ENCODE results near the gene HCN3.
A peak's percentile ranks its signal among the peaks of the same experiment; 100 is the strongest.
"Not testable (repeated sequence)": the region's sequence is repeated elsewhere in the genome, so short reads cannot be mapped to it uniquely, and the experiment has no call there.

HCN3 gene

DNA sequence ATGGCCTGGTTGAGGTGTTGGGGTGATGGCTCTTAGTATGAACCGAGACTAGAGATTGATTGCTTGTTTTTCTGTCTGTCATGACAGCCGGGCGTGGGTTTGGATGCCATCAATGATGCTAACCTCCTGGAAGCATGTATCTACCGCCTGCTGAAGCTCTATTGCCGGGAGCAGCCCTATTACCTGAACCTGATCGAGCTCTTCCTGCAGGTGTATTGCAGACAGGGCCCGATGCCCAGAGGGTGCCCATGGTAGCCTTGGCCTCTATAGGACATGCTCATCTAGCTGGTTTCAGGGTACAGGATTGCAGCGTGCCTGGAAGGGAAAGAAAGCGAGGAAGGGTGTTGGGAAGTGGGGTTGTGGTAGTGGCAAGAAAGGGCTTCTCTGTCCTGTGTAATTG is 40.8 kb downstream of the HCN3 start:
- no peak for DNase-seq

DNA sequence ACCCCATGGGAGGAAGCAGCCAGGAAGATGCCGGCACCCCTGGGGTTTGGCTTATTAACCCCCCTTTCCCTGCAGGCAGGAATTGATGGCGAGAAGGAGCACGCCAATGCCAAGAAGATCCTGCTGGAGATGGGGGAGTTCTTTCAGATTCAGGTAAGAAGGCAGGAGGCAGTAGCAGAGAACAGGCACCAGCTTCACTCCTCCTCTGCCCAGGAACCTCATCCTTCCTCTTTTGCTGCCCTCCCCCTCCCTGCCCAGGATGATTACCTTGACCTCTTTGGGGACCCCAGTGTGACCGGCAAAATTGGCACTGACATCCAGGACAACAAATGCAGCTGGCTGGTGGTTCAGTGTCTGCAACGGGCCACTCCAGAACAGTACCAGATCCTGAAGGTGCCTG is 42.3 kb downstream of the HCN3 start:
- no peak for DNase-seq

DNA sequence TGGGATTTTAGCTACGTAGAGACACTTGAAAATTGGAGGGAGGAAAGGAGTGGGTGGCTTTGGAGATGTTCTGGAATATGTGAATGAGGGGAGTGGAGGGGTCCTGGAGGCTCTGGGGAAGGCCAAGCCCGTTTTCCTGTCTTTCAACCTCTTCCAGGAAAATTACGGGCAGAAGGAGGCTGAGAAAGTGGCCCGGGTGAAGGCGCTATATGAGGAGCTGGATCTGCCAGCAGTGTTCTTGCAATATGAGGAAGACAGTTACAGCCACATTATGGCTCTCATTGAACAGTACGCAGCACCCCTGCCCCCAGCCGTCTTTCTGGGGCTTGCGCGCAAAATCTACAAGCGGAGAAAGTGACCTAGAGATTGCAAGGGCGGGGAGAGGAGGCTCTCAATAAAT is 43.0 kb downstream of the HCN3 start:
- no peak for DNase-seq

- peak; percentile 61 for DNase-seq
These were observed 43.7 kb downstream of the HCN3 start, which contains the start of gene RUSC1 for GRCh38 chr1:155320661-155321617. Gene RUSC1 (plus strand): TSS chr1:155320894. CDS start chr1:155321774, 880 bp downstream.

DNA sequence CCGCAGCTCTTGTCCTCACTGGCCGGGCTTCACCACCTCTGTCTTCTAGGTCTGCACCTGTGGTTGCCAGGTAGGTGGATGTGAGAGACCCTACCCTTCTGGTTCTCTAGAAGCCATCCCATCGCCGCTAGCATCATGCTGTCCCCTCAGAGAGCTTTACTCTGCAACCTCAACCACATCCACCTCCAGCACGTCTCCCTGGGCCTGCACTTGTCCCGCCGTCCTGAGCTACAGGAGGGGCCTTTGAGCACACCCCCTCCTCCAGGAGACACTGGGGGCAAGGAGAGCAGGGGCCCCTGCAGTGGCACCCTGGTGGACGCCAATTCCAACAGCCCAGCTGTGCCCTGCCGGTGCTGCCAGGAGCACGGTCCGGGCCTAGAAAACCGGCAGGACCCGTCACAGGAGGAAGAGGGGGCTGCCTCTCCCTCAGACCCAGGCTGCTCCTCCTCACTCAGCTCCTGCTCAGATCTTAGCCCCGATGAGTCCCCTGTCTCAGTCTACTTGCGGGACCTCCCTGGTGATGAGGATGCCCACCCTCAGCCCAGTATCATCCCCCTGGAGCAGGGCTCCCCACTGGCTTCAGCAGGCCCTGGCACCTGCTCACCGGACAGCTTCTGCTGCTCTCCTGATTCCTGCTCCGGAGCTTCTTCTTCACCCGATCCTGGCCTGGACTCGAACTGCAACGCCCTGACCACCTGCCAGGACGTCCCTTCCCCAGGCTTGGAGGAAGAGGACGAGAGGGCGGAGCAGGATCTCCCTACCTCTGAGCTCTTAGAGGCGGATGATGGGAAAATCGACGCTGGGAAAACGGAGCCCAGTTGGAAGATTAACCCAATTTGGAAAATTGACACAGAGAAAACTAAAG is 44.6 kb downstream of the HCN3 start:
- no peak for DNase-seq

DNA sequence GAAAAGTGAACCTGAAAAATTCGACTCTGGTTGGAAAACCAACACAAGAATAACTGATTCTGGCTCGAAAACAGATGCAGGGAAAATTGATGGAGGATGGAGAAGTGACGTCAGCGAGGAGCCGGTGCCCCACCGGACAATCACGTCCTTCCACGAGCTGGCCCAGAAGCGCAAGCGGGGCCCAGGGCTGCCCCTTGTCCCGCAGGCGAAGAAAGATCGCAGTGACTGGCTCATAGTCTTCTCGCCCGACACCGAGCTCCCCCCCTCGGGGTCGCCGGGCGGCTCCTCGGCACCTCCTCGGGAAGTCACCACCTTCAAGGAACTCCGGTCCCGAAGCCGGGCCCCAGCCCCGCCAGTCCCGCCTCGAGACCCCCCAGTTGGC is 45.3 kb downstream of the HCN3 start:
- peak; percentile 38 for DNase-seq

DNA sequence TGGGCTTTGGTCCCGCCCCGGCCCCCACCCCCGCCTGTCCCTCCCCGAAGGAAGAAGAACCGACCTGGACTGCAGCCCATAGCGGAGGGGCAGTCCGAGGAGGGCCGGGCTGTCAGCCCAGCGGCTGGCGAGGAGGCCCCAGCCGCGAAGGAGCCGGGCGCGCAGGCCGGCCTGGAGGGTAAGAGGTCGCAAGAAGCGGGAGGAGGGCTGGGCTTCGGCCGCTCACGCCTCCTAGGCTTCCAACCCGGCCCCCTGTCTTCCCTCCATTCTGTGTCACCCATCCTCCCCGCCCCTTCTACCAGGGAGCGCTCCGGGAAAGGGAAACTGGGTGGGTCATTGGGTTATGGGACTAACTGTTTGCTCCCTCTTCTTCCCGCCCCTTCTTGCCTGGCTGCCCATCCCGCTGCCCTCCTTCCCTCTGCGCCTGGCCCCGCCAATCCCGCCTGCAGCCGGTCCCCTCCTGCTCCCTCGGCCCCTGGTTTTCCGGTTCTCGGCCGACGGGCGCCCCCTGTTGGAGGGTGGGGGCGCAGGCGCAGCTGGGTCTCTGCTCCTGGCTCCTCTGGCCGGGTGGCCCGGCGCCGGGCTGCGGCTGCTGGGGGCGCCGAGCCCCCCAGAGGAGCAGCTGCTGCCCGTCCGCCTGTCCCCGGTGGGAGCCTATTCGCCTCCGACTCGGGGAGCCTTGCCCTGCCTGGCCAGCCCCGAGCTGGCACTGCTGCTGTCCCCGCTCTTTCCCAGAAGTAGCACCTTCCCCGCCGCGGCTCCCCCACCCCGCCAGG is 45.9 kb downstream of the HCN3 start:
- peak; percentile 96 for DNase-seq

DNA sequence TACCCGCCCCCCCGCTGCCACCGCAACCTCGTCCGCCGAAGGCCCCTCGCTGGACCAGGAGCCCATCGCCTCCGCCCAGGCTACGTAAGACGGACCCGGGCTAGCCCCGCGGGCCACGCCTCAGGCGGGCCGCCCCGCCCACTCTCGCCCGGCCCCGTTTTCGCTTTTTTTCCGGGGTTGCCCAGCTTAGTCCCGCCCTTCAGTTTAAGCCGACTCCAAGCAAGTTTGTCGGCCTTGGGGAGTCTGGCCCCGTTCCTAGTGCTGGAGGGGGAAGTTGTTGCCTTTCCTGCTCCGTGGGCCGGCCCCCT is 46.4 kb downstream of the HCN3 start:
- peak; percentile 95 for DNase-seq

- peak; percentile 99 for DNase-seq
These were observed 46.9 kb downstream of the HCN3 start for GRCh38 chr1:155324037-155324716.

GRCh38 chr1:155324717-155325602 is 47.7 kb downstream of the HCN3 start:
- DNase-seq = peak; percentile 41

- DNase-seq = no peak
These were observed 48.3 kb downstream of the HCN3 start for GRCh38 chr1:155325603-155325893.

- no peak for DNase-seq
These were observed 48.8 kb downstream of the HCN3 start for GRCh38 chr1:155326020-155326526.

- DNase-seq = no peak
These were observed 49.4 kb downstream of the HCN3 start for GRCh38 chr1:155326631-155327037.

DNA sequence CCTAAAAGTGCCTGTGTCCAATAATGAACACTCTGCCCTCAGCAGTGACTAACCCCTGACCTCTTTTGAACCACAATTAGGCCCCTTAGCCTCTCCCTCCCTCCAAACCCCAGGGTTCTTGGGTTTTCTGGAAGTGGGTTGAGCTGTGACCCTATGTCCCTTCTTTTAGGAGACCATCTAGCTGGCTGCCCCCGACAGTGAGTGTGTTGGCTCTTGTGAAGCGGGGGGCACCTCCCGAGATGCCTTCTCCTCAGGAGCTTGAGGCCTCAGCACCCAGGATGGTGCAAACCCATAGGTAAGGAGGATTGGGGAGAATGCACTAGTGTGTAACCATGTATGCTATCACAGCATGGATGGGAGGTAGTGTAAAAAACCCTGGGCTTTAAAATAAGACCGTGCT is 50.7 kb downstream of the HCN3 start:
- DNase-seq = no peak

DNA sequence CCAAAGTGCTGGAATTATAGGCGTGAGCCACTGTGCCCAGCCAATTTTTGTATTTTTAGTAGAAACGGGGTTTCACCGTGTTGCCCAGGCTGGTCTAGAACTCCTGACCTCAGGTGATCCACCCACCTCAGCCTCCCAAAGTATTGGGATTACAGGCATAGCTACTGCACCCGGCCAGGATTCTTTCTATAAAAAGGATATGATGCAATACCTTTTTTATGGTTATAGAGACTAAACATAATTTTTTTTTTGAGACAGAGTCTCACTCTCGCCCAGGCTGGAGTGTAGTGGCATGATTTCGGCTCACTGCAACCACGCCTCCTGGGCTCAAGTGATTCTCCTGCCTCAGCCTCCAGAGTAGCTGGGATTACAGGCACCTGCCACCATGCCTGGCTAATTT is 51.6 kb downstream of the HCN3 start:
- DNase-seq = not testable (repeated sequence)

GRCh38 chr1:155329980-155330598 is 52.8 kb downstream of the HCN3 start:
- DNase-seq = no peak

- DNase-seq = no peak
These were observed 57.7 kb downstream of the HCN3 start for GRCh38 chr1:155334962-155335361.
